Measurements from ENCODE around the gene PLEKHG4B.

DNA sequence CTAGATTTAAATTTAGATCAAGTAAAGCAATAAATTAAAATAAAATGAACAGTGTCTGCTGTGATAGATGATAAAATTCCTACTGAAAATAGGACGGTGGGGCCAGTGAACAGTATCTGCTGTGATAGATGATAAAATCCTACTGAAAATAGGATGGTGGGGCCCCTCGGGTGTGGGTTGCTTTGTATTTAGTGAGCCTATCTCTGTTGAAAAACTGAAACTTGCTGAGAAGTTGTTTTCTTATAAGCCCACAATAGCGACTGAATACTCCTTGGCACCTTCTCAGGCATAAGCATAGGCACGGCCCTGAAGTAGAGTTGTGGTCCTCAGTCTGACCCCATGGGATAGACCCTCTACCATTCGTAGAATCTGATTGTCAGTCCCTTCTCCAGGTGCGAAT is 131.8 kb downstream of the PLEKHG4B start:
- TF ChIP-seq RCOR1 (IDR thresholded peaks at IDR 0.05; ENCODE audit: insufficient replicate concordance, low read length): no peak
- TF ChIP-seq, protein P1, sequence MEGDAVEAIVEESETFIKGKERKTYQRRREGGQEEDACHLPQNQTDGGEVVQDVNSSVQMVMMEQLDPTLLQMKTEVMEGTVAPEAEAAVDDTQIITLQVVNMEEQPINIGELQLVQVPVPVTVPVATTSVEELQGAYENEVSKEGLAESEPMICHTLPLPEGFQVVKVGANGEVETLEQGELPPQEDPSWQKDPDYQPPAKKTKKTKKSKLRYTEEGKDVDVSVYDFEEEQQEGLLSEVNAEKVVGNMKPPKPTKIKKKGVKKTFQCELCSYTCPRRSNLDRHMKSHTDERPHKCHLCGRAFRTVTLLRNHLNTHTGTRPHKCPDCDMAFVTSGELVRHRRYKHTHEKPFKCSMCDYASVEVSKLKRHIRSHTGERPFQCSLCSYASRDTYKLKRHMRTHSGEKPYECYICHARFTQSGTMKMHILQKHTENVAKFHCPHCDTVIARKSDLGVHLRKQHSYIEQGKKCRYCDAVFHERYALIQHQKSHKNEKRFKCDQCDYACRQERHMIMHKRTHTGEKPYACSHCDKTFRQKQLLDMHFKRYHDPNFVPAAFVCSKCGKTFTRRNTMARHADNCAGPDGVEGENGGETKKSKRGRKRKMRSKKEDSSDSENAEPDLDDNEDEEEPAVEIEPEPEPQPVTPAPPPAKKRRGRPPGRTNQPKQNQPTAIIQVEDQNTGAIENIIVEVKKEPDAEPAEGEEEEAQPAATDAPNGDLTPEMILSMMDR (conservative IDR thresholded peaks at IDR 0.05; ENCODE audit: low read depth, low read length): no peak
- TF ChIP-seq RFX5 (IDR thresholded peaks at IDR 0.05; ENCODE audit: low read depth, low read length): no peak
- TF ChIP-seq SMC3 (IDR thresholded peaks at IDR 0.05; ENCODE audit: low read depth, low read length): no peak
- TF ChIP-seq RAD21 (IDR thresholded peaks at IDR 0.05; ENCODE audit: low read length): no peak
- no peak for TF ChIP-seq POLR2A (IDR thresholded peaks at IDR 0.05; ENCODE audit: low read depth, low read length)
- TF ChIP-seq MAZ (IDR thresholded peaks at IDR 0.05; ENCODE audit: borderline replicate concordance, low read depth, low read length): no peak
- no peak for TF ChIP-seq CEBPB (IDR thresholded peaks at IDR 0.05; ENCODE audit: low read depth, low read length)
- TF ChIP-seq BHLHE40 (IDR thresholded peaks at IDR 0.05; ENCODE audit: low read depth, low read length): no peak
- no peak for TF ChIP-seq FOS (IDR thresholded peaks at IDR 0.05; ENCODE audit: low read depth, low read length)
- TF ChIP-seq MXI1 (IDR thresholded peaks at IDR 0.05; ENCODE audit: borderline replicate concordance, low read depth, low read length): no peak
- no peak for TF ChIP-seq MAFK (IDR thresholded peaks at IDR 0.05; ENCODE audit: low read depth, low read length)
- TF ChIP-seq, protein P2, sequence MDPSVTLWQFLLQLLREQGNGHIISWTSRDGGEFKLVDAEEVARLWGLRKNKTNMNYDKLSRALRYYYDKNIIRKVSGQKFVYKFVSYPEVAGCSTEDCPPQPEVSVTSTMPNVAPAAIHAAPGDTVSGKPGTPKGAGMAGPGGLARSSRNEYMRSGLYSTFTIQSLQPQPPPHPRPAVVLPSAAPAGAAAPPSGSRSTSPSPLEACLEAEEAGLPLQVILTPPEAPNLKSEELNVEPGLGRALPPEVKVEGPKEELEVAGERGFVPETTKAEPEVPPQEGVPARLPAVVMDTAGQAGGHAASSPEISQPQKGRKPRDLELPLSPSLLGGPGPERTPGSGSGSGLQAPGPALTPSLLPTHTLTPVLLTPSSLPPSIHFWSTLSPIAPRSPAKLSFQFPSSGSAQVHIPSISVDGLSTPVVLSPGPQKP (IDR thresholded peaks at IDR 0.05; ENCODE audit: borderline replicate concordance, low read depth, low read length): no peak
- TF ChIP-seq, protein P3, sequence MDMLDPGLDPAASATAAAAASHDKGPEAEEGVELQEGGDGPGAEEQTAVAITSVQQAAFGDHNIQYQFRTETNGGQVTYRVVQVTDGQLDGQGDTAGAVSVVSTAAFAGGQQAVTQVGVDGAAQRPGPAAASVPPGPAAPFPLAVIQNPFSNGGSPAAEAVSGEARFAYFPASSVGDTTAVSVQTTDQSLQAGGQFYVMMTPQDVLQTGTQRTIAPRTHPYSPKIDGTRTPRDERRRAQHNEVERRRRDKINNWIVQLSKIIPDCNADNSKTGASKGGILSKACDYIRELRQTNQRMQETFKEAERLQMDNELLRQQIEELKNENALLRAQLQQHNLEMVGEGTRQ (IDR thresholded peaks at IDR 0.05; ENCODE audit: low read depth, low read length): no peak

Measured in IMR-90 (cell line).